Measurements from ENCODE around the gene ICAM1.

- TF ChIP-seq CTCF (conservative IDR thresholded peaks at IDR 0.05) (peak; percentile 89), ZFX (IDR thresholded peaks at IDR 0.05) (no peak)
These were observed 11.6 kb upstream of the ICAM1 start for GRCh38 chr19:10259162-10259905.
